HepG2 (cell line): Measurements from ENCODE around the gene SLC2A14. TPM values are rescaled to one million over a fixed set of nuclear protein-coding genes. Genes with fewer than 3 reads are reported as not detected.

ENCODE experiments used
- ATAC-seq: fragments of 200-7000 bp; cut with Tn5 transposase; 3 replicates; pipeline ENCODE4 v1.9.1; 2020; ENCODE audit warnings: mild to moderate bottlenecking, moderate library complexity
- BruUV-seq: library from RNA; stranded (reverse); fragments of 400-500 nt; replicated peaks from 2 replicates; lab custom pipeline; 2021; lab: Mats Ljungman, UMichigan
- CTCF ChIA-PET: fragments of 300-600 bp; formaldehyde crosslinking; extraction: SDS; loops from one replicate; lab custom pipeline; 2021; ENCODE audit warnings: low total read pairs, inconsistent platforms, low intra/inter-chr PET ratio; lab: Yijun Ruan, JAX
- POLR2A ChIA-PET: fragments of 350-600 bp; sonication (Branson Sonifier 250); formaldehyde crosslinking; loops from one replicate; lab custom pipeline; 2020; ENCODE audit warnings: antibody characterized with exemption, inconsistent platforms; lab: Yijun Ruan, JAX
- DNase-seq: peaks from one replicate; pipeline ENCODE4 v3.0.0-alpha.2; 2015; ENCODE audit warnings: low spot score
- FAIRE-seq: peaks from 3 replicates; lab custom pipeline; 2011; peaks lifted over from hg19 to GRCh38; lab: Jason Lieb, UNC
- H2AFZ ChIP-seq: one replicate; pipeline ENCODE4 v1.6.1; 2011; ENCODE audit warnings: low read length, inconsistent platforms
- H3K27ac ChIP-seq: fragments of 300-600 bp; 3 replicates; pipeline ENCODE4 v1.8.0; 2011; ENCODE audit warnings: mixed run types, mild to moderate bottlenecking, mixed read lengths, low read length, inconsistent platforms; ENCODE audit not compliant: insufficient read depth; ENCODE audit errors: extremely low read length
- H3K27me3 ChIP-seq, 2 experiments: fragments of 200-600 bp in 1 of 2; 2 replicates in 1 of 2; 3 replicates in 1 of 2; pipeline versions ENCODE4 v1.6.0 to v1.8.0; 2011; ENCODE audit warnings: low read length in 2 of 2, mild to moderate bottlenecking in 2 of 2, moderate library complexity in 2 of 2, inconsistent platforms in 1 of 2; ENCODE audit not compliant: insufficient read depth in 2 of 2, control insufficient read depth in 1 of 2
- H3K36me3 ChIP-seq, 2 experiments: fragments of 200-600 bp in 1 of 2; replicated peaks in 1 of 2; 2 replicates in 1 of 2; 3 replicates in 1 of 2; pipeline versions ENCODE4 v1.5.1 to v1.8.0; 2011; ENCODE audit warnings: low read length in 2 of 2, inconsistent platforms in 1 of 2; ENCODE audit not compliant: insufficient read depth in 2 of 2, control insufficient read depth in 1 of 2
- H3K4me1 ChIP-seq: 2 replicates; pipeline ENCODE4 v1.5.1; 2012; ENCODE audit warnings: low read length, inconsistent platforms; ENCODE audit not compliant: insufficient read depth
- H3K4me2 ChIP-seq: 2 replicates; pipeline ENCODE4 v1.6.0; 2011; ENCODE audit warnings: low read depth, low read length, inconsistent platforms
- H3K4me3 ChIP-seq, 3 experiments: fragments of 200-600 bp in 1 of 3; sonication (generic), shearing (Covaris generic) in 1 of 3; replicated peaks in 1 of 3; 2 replicates each; pipeline ENCODE4 v1.5.1; 2011 to 2016; ENCODE audit warnings: low read length in 3 of 3, inconsistent platforms in 2 of 3, low read depth in 2 of 3, mild to moderate bottlenecking in 2 of 3, control low read depth in 1 of 3, mixed read lengths in 1 of 3; ENCODE audit not compliant: insufficient read depth in 1 of 3
- H3K79me2 ChIP-seq: one replicate; pipeline ENCODE4 v1.6.1; 2011; ENCODE audit warnings: low read length, inconsistent platforms; ENCODE audit not compliant: insufficient read depth
- H3K9ac ChIP-seq: 2 replicates; pipeline ENCODE4 v1.6.0; 2011; ENCODE audit warnings: mild to moderate bottlenecking, low read depth, low read length, inconsistent platforms; ENCODE audit not compliant: insufficient read depth
- H3K9me3 ChIP-seq: 2 replicates; pipeline ENCODE4 v1.5.1; 2012; ENCODE audit warnings: mild to moderate bottlenecking, low read length
- H4K20me1 ChIP-seq: 2 replicates; pipeline ENCODE4 v1.6.0; 2011; ENCODE audit warnings: inconsistent platforms, mild to moderate bottlenecking, low read length, moderate library complexity; ENCODE audit not compliant: insufficient read depth
- CCAR2 ChIP-seq: fragments of 200-400 bp; formaldehyde crosslinking; optimal IDR thresholded peaks from 2 replicates; pipeline ENCODE3; 2018; ENCODE audit warnings: low read depth, mild to moderate bottlenecking, low read length, moderate library complexity
- CHCHD3 ChIP-seq: sonication (generic); formaldehyde crosslinking; IDR thresholded peaks from 2 replicates; pipeline ENCODE4 v1.8.0; 2022; ENCODE audit warnings: mild to moderate bottlenecking, missing genetic modification reagents, moderate library complexity
- EP300 ChIP-seq, 3 experiments: sonication (generic) in 1 of 3; formaldehyde crosslinking in 1 of 3; IDR thresholded peaks; 2 replicates each; pipeline versions ENCODE4 v1.5.1 to v1.6.1; 2011 to 2020; ENCODE audit warnings: low read depth in 2 of 3, low read length in 2 of 3, borderline replicate concordance in 1 of 3, improper control_type of control experiment in 1 of 3, mild to moderate bottlenecking in 1 of 3, missing genetic modification reagents in 1 of 3, moderate library complexity in 1 of 3
- GPN1 ChIP-seq: sonication (generic); formaldehyde crosslinking; IDR thresholded peaks from 2 replicates; pipeline ENCODE4 v1.5.1; 2020; ENCODE audit warnings: missing genetic modification reagents, borderline replicate concordance
- HOXA7 ChIP-seq: sonication (generic); formaldehyde crosslinking; IDR thresholded peaks from 2 replicates; pipeline ENCODE4 v1.8.1; 2022; ENCODE audit warnings: mild to moderate bottlenecking, missing genetic modification reagents, moderate library complexity
- KDM6A ChIP-seq: IDR thresholded peaks from 2 replicates; pipeline ENCODE4 v1.6.1; 2016; ENCODE audit warnings: low read depth
- PCBP2 ChIP-seq: fragments of 200-400 bp; formaldehyde crosslinking; optimal IDR thresholded peaks from 2 replicates; pipeline ENCODE3; 2018; ENCODE audit warnings: low read length, low read depth; ENCODE audit not compliant: poor library complexity, severe bottlenecking
- RBM39 ChIP-seq: fragments of 200-400 bp; formaldehyde crosslinking; IDR thresholded peaks from one replicate; pipeline ENCODE4 v1.6.1; 2018; ENCODE audit warnings: antibody characterized with exemption, mild to moderate bottlenecking, low read depth, low read length; ENCODE audit not compliant: poor library complexity, severe bottlenecking
- SKI ChIP-seq: fragments of 450-650 bp; IDR thresholded peaks from one replicate; pipeline ENCODE4 v1.6.1; 2018; ENCODE audit warnings: mild to moderate bottlenecking; ENCODE audit not compliant: partially characterized antibody
- SRF ChIP-seq: IDR thresholded peaks from 2 replicates; pipeline ENCODE4 v1.6.1; 2011; ENCODE audit warnings: mild to moderate bottlenecking, low read depth, low read length, moderate library complexity
- THAP9 ChIP-seq: sonication (generic); formaldehyde crosslinking; IDR thresholded peaks from 2 replicates; pipeline ENCODE4; 2020; ENCODE audit warnings: missing genetic modification reagents, mild to moderate bottlenecking, borderline replicate concordance
- ZNF234 ChIP-seq: sonication (generic); formaldehyde crosslinking; conservative IDR thresholded peaks from 2 replicates; pipeline ENCODE4 v1.5.1; 2020; ENCODE audit warnings: mild to moderate bottlenecking, missing genetic modification reagents
- ZNF598 ChIP-seq: sonication (generic); formaldehyde crosslinking; IDR thresholded peaks from 2 replicates; pipeline ENCODE4 v1.5.1; 2020; ENCODE audit warnings: mild to moderate bottlenecking, missing genetic modification reagents, borderline replicate concordance
- ZNF703 ChIP-seq: sonication (generic); formaldehyde crosslinking; IDR thresholded peaks from 2 replicates; pipeline ENCODE4 v1.5.1; 2020; ENCODE audit warnings: missing genetic modification reagents, mild to moderate bottlenecking, moderate library complexity, borderline replicate concordance
- WGBS: methylation state at CpG from one replicate; pipeline ENCODE4 v1.1.6; 2017; ENCODE audit warnings: low lambda C conversion rate; 5-methylcytosine and 5-hydroxymethylcytosine counted together
- in situ Hi-C: cut with HindIII; loops from 2 replicates; pipeline ENCODE4 v1.10.0; 2017; ENCODE audit warnings: low pct_unique_long_range_greater_than_20kb; ENCODE audit not compliant: extremely low pct_ligation_motif_present
- intact Hi-C: fragments of 100-400 bp; cut with micrococcal nuclease; formaldehyde crosslinking; loops from one replicate; pipeline ENCODE4 v1.10.0; 2022; ENCODE audit not compliant: unreplicated experiment
- polyA plus RNA-seq, 8 experiments: library from polyadenylated mRNA; depleted of rRNA in 3 of 8; stranded (reverse) in 7 of 8; unstranded in 1 of 8; fragments of >200 nt; fragmentation: Illumina TruSeq in 4 of 8; extraction: Trizol in 4 of 8; gene quantifications; 2 replicates each; pipeline versions ENCODE4 v1.2.1 to v1.2.3, GENCODE V29; 2011 to 2016; ENCODE audit warnings: low read depth in 4 of 8, missing spikeins in 1 of 8, mixed read lengths in 1 of 8; ENCODE audit not compliant: insufficient read depth in 1 of 8
- total RNA-seq, 5 experiments: library from RNA; depleted of rRNA; stranded (reverse); fragments of >200 nt; fragmentation: Illumina TruSeq; extraction: Trizol; gene quantifications; 2 replicates each; pipeline ENCODE4 v1.2.3, GENCODE V29; 2016; ENCODE audit warnings: low read depth in 1 of 5
- TF ChIP-seq, protein P1 (sequence below): sonication (generic); formaldehyde crosslinking; IDR thresholded peaks from 2 replicates; pipeline ENCODE4 v1.8.0; 2022; ENCODE audit warnings: missing genetic modification reagents, mild to moderate bottlenecking, borderline replicate concordance

Gene SLC2A14
- total and polyA plus RNA-seq, 2 of the 13 experiments (the other 11 are each of a cell fraction or from before 2014, with no cell fraction given): 7.7 to 39.0 TPM

DNA sequence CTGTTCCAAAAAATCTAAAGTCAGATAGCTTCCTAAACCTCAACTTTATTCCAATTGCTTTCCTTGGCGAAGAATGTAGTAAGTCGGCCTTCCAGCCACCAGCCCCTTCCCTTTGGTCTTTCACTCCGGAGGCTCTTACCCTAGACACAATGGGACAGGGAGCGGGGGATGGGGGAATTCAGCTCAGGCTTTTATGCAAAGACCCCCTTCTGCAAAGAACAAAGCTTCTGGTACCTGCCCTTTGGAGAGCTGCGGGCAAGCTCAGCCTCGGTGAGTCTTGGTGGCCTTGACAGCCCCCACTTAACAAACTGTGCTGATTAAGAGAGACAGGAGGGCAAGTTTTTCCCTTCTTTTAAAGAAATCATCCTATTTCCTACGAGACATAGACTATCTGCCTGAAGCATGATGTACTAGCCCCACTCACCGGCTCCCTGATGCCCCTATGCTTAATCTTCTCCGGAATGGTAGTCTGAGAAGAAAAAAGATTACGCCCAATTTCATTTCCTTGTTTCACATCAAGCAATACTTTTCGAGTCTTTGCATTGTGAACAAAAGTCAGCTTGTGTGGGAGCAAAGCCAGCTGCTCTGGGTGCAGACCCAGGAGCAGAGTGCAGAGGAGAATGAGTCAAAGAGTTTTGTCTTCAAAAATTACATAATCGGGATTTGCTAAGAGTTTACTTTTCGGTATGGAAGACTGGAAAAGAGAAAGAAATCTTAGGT lies 85.0 kb downstream of the SLC2A14 start:
- ChIA-PET CTCF (no interaction called here), POLR2A (interaction anchor here (0.7 kb wide), 1 partner anchor 61 kb away, joined by 3 read pairs; no protein-coding TSS in a partner anchor)
- peaks cover 1 to 17% of the 10 kb centered on the region in 2 experiments; a peak in 2 of 5 replicates for H3K27me3 ChIP-seq
- no peaks in the 10 kb centered on the region for H4K20me1 ChIP-seq
- H3K9ac ChIP-seq: no peak overlapping the region
- 26% methylated on average over 13 of the region's 13 CpGs for WGBS
- intact Hi-C loops (no loop called here), in situ Hi-C loops (no loop called here)
- DNase-seq: peak; percentile 9
- no peak overlapping the region for H2AFZ ChIP-seq
- peaks cover 12% of the 10 kb centered on the region for H3K4me1 ChIP-seq
- H3K4me2 ChIP-seq: no peak overlapping the region
- H3K36me3 ChIP-seq: no peaks in the 10 kb centered on the region
- no peak for FAIRE-seq
- no TSS peak for BruUV-seq
- H3K9me3 ChIP-seq: no peaks in the 10 kb centered on the region
- no peak overlapping the region for H3K27ac ChIP-seq
- no peaks in the 10 kb centered on the region for H3K79me2 ChIP-seq
- no peak overlapping the region for H3K4me3 ChIP-seq
- ATAC-seq: no peak
- TF ChIP-seq THAP9 (CRISPR knock-in tag) (no peak), KDM6A (CRISPR knock-in tag) (no peak), ZNF598 (CRISPR knock-in tag) (no peak), ZNF703 (CRISPR knock-in tag) (no peak), RBM39 (no peak), CCAR2 (no peak), EP300 (IDR thresholded peaks at IDR 0.05; ENCODE audit: low read depth in 2 of 2, low read length in 2 of 2) (no peak), EP300 (CRISPR knock-in tag; IDR thresholded peaks at IDR 0.05; ENCODE audit: borderline replicate concordance) (no peak), SRF (no peak), GPN1 (CRISPR knock-in tag) (no peak), HOXA7 (CRISPR knock-in tag) (no peak), ZNF234 (no peak), CHCHD3 (CRISPR knock-in tag) (no peak), PCBP2 (no peak), SKI (no peak)
- TF ChIP-seq, protein P1, sequence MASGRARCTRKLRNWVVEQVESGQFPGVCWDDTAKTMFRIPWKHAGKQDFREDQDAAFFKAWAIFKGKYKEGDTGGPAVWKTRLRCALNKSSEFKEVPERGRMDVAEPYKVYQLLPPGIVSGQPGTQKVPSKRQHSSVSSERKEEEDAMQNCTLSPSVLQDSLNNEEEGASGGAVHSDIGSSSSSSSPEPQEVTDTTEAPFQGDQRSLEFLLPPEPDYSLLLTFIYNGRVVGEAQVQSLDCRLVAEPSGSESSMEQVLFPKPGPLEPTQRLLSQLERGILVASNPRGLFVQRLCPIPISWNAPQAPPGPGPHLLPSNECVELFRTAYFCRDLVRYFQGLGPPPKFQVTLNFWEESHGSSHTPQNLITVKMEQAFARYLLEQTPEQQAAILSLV: no peak
